WTC11 (cell line): Measurements from ENCODE around the gene SPRED2. TPM values are rescaled to one million over a fixed set of nuclear protein-coding genes. Genes with fewer than 3 reads are reported as not detected.

Source experiments
- ATAC-seq: fragments of 200-7000 bp; cut with Tn5 transposase; 2 replicates; pipeline ENCODE4 v1.10.0; 2021; ENCODE audit warnings: mild to moderate bottlenecking, moderate library complexity
- CTCF ChIA-PET: fragments of 300-600 bp; sonication (Branson Sonifier 250); formaldehyde crosslinking; loops from one replicate; lab custom pipeline; 2021; ENCODE audit warnings: antibody characterized with exemption; lab: Charles Lee
- POLR2A ChIA-PET: fragments of 350-600 bp; sonication (Branson Sonifier 250); formaldehyde crosslinking; loops from one replicate; lab custom pipeline; 2021; ENCODE audit warnings: antibody characterized with exemption; lab: Charles Lee
- DNase-seq: peaks from one replicate; pipeline ENCODE4 v3.0.0; 2021; ENCODE audit warnings: low spot score
- H3K27ac Mint-ChIP-seq: 2 replicates; pipeline ENCODE4 v1.8.0; 2021; ENCODE audit warnings: mixed read lengths
- H3K27me3 Mint-ChIP-seq: 2 replicates; pipeline ENCODE4 v1.8.0; 2021; ENCODE audit warnings: low read depth, mild to moderate bottlenecking, moderate library complexity, mixed read lengths
- H3K36me3 Mint-ChIP-seq: 2 replicates; pipeline ENCODE4 v1.8.0; 2021; ENCODE audit warnings: mixed read lengths
- H3K4me1 Mint-ChIP-seq: 2 replicates; pipeline ENCODE4 v1.8.0; 2022; ENCODE audit warnings: mixed read lengths
- H3K4me3 Mint-ChIP-seq: 2 replicates; pipeline ENCODE4 v1.8.0; 2021; ENCODE audit warnings: mild to moderate bottlenecking, moderate library complexity, mixed read lengths
- H3K9me3 Mint-ChIP-seq: 2 replicates; pipeline ENCODE4 v1.8.0; 2021; ENCODE audit warnings: mixed read lengths
- ATF1 ChIP-seq: sonication (generic); formaldehyde crosslinking; IDR thresholded peaks from 2 replicates; pipeline ENCODE4 v1.8.1; 2023; ENCODE audit warnings: mild to moderate bottlenecking, moderate library complexity, missing genetic modification reagents
- CREM ChIP-seq: sonication (generic); formaldehyde crosslinking; IDR thresholded peaks from 2 replicates; pipeline ENCODE4 v1.8.1; 2022; ENCODE audit warnings: mild to moderate bottlenecking, missing genetic modification reagents, moderate library complexity
- ETV6 ChIP-seq: sonication (generic); formaldehyde crosslinking; IDR thresholded peaks from 2 replicates; pipeline ENCODE4 v1.8.1; 2022; ENCODE audit warnings: mild to moderate bottlenecking, missing genetic modification reagents
- FOXP1 ChIP-seq: sonication (generic); formaldehyde crosslinking; IDR thresholded peaks from 2 replicates; pipeline ENCODE4 v1.8.0; 2022; ENCODE audit warnings: missing genetic modification reagents, mild to moderate bottlenecking, moderate library complexity, borderline replicate concordance
- GABPB1 ChIP-seq: sonication (generic); formaldehyde crosslinking; IDR thresholded peaks from 2 replicates; pipeline ENCODE4 v1.8.1; 2023; ENCODE audit warnings: mild to moderate bottlenecking, missing genetic modification reagents
- IRF2 ChIP-seq: sonication (generic); formaldehyde crosslinking; IDR thresholded peaks from 2 replicates; pipeline ENCODE4 v1.8.0; 2022; ENCODE audit warnings: low read depth, missing genetic modification reagents, borderline replicate concordance
- KAT7 ChIP-seq: sonication (generic); formaldehyde crosslinking; IDR thresholded peaks from 2 replicates; pipeline ENCODE4 v1.8.1; 2023; ENCODE audit warnings: missing genetic modification reagents, mild to moderate bottlenecking, borderline replicate concordance
- MXD4 ChIP-seq: fragments of 250-450 bp; sonication (Bioruptor Pico); IDR thresholded peaks from 2 replicates; pipeline ENCODE4 v1.8.0; 2021; ENCODE audit warnings: mild to moderate bottlenecking, moderate library complexity, borderline replicate concordance
- NFATC4 ChIP-seq: fragments of 250-450 bp; sonication (Bioruptor Pico); IDR thresholded peaks from 2 replicates; pipeline ENCODE4 v1.9.0; 2021; ENCODE audit warnings: mild to moderate bottlenecking
- SP1 ChIP-seq: sonication (generic); formaldehyde crosslinking; conservative IDR thresholded peaks from 2 replicates; pipeline ENCODE4 v1.8.1; 2022; ENCODE audit warnings: missing genetic modification reagents
- TEAD1 ChIP-seq: sonication (generic); formaldehyde crosslinking; IDR thresholded peaks from 2 replicates; pipeline ENCODE4 v1.8.0; 2022; ENCODE audit warnings: mild to moderate bottlenecking, missing genetic modification reagents
- TEAD4 ChIP-seq: sonication (generic); formaldehyde crosslinking; IDR thresholded peaks from 2 replicates; pipeline ENCODE4 v1.8.0; 2022; ENCODE audit warnings: mild to moderate bottlenecking, missing genetic modification reagents
- ZNF219 ChIP-seq: sonication (generic); formaldehyde crosslinking; IDR thresholded peaks from 2 replicates; pipeline ENCODE4 v1.8.0; 2023; ENCODE audit warnings: missing genetic modification reagents, mild to moderate bottlenecking, borderline replicate concordance
- total RNA-seq: library from RNA; stranded (reverse); gene quantifications from 3 replicates; pipeline ENCODE4 v1.2.3, GENCODE V29; 2021
- TF ChIP-seq, protein P1 (sequence below): fragments of 200-600 bp; IDR thresholded peaks from 2 replicates; pipeline ENCODE4 v1.8.0; 2022; ENCODE audit warnings: antibody characterized with exemption
- TF ChIP-seq, protein P2 (sequence below): sonication (generic); formaldehyde crosslinking; IDR thresholded peaks from 2 replicates; pipeline ENCODE4 v1.8.0; 2022; ENCODE audit warnings: missing genetic modification reagents
- TF ChIP-seq, protein P3 (sequence below): sonication (generic); formaldehyde crosslinking; IDR thresholded peaks from 2 replicates; pipeline ENCODE4 v1.8.0; 2023; ENCODE audit warnings: missing genetic modification reagents
- TF ChIP-seq, protein P4 (sequence below): sonication (generic); formaldehyde crosslinking; IDR thresholded peaks from 2 replicates; pipeline ENCODE4 v1.8.0; 2022; ENCODE audit warnings: mild to moderate bottlenecking, missing genetic modification reagents
- TF ChIP-seq, protein P5 (sequence below): sonication (generic); formaldehyde crosslinking; IDR thresholded peaks from 2 replicates; pipeline ENCODE4 v1.8.1; 2022; ENCODE audit warnings: low read depth, missing genetic modification reagents, borderline replicate concordance
- TF ChIP-seq, protein P6 (sequence below): sonication (generic); formaldehyde crosslinking; IDR thresholded peaks from 2 replicates; pipeline ENCODE4 v1.8.1; 2022; ENCODE audit warnings: mild to moderate bottlenecking, moderate library complexity, missing genetic modification reagents

The SPRED2 gene
- total RNA-seq, 1 experiment from 2014 or later: 34.1 TPM

DNA sequence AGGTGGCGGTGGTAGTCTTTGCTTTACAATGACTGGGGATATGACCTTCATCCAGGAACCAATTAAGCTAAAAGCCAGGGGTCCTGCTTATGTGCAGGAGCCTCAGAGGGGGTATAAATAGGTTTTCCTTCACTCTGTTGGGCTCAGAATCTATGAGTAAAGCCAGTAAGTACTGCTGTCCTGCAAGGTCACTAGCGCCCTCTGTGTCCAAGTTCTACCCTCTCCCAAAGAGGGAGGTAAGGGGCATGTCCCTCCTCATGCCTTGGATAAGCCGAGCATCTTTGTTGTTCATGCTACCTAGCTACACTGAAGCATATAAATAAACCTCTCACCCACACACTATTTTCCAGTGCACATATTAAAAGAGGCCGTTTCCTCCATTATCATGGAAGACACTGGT, 79.4 kb downstream of the SPRED2 start:
- Mint-ChIP-seq H3K4me3 (no peak overlapping the region), H3K27ac (no peak overlapping the region), H3K27me3 (peaks cover 2% of the 10 kb centered on the region; the same call in 1 of the 2 replicates), H3K9me3 (peaks cover 2% of the 10 kb centered on the region; the same call in 1 of the 2 replicates), H3K4me1 (peaks cover 51% of the 10 kb centered on the region), H3K36me3 (no peaks in the 10 kb centered on the region)
- ATAC-seq (peak; percentile 66), DNase-seq (peak; percentile 47)
- POLR2A ChIA-PET: no interaction called here
- CTCF ChIA-PET: interaction anchor here (1.0 to 1.7 kb wide), 6 partner anchors 15 to 83 kb away, joined by 3 to 6 read pairs (median 4); no protein-coding TSS in a partner anchor
- TF ChIP-seq, protein P1, sequence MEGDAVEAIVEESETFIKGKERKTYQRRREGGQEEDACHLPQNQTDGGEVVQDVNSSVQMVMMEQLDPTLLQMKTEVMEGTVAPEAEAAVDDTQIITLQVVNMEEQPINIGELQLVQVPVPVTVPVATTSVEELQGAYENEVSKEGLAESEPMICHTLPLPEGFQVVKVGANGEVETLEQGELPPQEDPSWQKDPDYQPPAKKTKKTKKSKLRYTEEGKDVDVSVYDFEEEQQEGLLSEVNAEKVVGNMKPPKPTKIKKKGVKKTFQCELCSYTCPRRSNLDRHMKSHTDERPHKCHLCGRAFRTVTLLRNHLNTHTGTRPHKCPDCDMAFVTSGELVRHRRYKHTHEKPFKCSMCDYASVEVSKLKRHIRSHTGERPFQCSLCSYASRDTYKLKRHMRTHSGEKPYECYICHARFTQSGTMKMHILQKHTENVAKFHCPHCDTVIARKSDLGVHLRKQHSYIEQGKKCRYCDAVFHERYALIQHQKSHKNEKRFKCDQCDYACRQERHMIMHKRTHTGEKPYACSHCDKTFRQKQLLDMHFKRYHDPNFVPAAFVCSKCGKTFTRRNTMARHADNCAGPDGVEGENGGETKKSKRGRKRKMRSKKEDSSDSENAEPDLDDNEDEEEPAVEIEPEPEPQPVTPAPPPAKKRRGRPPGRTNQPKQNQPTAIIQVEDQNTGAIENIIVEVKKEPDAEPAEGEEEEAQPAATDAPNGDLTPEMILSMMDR: 0 out of 2 replicates have a peak, but pooled peaks have one; percentile 14
- TF ChIP-seq GABPB1 (CRISPR knock-in tag): no peak

DNA sequence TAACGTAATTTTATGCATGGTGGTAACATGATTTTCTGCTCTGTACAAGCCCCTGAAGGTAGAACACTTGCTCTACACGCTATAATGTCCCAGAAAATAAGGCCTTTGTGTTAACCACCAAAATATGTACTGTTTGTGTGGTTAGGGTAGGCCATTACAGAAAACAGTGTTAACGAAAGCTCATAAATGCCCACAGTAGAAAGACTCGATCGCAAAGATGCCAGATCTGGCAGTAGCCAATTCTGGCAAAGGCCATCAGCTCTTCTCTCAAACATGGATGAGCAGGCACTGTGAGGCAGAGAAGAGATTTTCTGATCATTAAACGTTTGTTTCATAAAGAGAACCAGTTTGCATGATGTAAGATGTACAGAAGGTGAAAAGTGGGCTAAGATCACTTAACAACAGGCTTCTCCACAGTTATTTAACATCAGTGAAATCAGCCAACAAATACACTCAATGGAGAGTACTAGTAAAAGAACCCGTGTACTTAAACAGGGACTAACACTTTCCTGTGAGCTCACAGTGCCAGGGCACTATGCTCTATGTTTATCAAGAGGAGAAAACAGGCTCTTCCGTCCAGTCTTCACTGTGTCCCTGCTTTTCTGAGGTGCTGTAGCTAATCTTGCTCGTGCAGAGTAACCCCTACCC, 80.3 kb downstream of the SPRED2 start:
- DNase-seq: no peak
- CTCF ChIA-PET: interaction anchor here (0.6 to 1.7 kb wide), 6 partner anchors 16 to 87 kb away, joined by 3 to 6 read pairs (median 4); no protein-coding TSS in a partner anchor
- no peak for TF ChIP-seq TEAD1 (CRISPR knock-in tag)
- no peak for TF ChIP-seq FOXP1 (CRISPR knock-in tag)
- TF ChIP-seq, protein P2, sequence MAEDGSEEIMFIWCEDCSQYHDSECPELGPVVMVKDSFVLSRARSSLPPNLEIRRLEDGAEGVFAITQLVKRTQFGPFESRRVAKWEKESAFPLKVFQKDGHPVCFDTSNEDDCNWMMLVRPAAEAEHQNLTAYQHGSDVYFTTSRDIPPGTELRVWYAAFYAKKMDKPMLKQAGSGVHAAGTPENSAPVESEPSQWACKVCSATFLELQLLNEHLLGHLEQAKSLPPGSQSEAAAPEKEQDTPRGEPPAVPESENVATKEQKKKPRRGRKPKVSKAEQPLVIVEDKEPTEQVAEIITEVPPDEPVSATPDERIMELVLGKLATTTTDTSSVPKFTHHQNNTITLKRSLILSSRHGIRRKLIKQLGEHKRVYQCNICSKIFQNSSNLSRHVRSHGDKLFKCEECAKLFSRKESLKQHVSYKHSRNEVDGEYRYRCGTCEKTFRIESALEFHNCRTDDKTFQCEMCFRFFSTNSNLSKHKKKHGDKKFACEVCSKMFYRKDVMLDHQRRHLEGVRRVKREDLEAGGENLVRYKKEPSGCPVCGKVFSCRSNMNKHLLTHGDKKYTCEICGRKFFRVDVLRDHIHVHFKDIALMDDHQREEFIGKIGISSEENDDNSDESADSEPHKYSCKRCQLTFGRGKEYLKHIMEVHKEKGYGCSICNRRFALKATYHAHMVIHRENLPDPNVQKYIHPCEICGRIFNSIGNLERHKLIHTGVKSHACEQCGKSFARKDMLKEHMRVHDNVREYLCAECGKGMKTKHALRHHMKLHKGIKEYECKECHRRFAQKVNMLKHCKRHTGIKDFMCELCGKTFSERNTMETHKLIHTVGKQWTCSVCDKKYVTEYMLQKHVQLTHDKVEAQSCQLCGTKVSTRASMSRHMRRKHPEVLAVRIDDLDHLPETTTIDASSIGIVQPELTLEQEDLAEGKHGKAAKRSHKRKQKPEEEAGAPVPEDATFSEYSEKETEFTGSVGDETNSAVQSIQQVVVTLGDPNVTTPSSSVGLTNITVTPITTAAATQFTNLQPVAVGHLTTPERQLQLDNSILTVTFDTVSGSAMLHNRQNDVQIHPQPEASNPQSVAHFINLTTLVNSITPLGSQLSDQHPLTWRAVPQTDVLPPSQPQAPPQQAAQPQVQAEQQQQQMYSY (CRISPR knock-in tag): no peak
- no peak for TF ChIP-seq CREM
- TF ChIP-seq, protein P3, sequence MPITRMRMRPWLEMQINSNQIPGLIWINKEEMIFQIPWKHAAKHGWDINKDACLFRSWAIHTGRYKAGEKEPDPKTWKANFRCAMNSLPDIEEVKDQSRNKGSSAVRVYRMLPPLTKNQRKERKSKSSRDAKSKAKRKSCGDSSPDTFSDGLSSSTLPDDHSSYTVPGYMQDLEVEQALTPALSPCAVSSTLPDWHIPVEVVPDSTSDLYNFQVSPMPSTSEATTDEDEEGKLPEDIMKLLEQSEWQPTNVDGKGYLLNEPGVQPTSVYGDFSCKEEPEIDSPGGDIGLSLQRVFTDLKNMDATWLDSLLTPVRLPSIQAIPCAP: no peak
- no peak for TF ChIP-seq TEAD4 (CRISPR knock-in tag)
- TF ChIP-seq SP1 (CRISPR knock-in tag): no peak
- TF ChIP-seq ZNF219: no peak
- TF ChIP-seq ETV6: no peak
- no peak for TF ChIP-seq KAT7 (CRISPR knock-in tag)
- TF ChIP-seq MXD4 (CRISPR knock-in tag): no peak
- no peak for TF ChIP-seq ATF1 (CRISPR knock-in tag)
- TF ChIP-seq NFATC4: no peak
- TF ChIP-seq, all 79 proteins: peak for 0
- H3K27me3 Mint-ChIP-seq: no peaks in the 10 kb centered on the region
- no peak overlapping the region for H3K4me3 Mint-ChIP-seq
- H3K36me3 Mint-ChIP-seq: no peaks in the 10 kb centered on the region
- H3K4me1 Mint-ChIP-seq: peaks cover 41% of the 10 kb centered on the region
- POLR2A ChIA-PET: no interaction called here
- no peak for ATAC-seq
- peaks cover 6% of the 10 kb centered on the region; the same call in 1 of the 2 replicates for H3K9me3 Mint-ChIP-seq
- peak overlapping the region; percentile 42; the same call in 1 of the 2 replicates for H3K27ac Mint-ChIP-seq

DNA sequence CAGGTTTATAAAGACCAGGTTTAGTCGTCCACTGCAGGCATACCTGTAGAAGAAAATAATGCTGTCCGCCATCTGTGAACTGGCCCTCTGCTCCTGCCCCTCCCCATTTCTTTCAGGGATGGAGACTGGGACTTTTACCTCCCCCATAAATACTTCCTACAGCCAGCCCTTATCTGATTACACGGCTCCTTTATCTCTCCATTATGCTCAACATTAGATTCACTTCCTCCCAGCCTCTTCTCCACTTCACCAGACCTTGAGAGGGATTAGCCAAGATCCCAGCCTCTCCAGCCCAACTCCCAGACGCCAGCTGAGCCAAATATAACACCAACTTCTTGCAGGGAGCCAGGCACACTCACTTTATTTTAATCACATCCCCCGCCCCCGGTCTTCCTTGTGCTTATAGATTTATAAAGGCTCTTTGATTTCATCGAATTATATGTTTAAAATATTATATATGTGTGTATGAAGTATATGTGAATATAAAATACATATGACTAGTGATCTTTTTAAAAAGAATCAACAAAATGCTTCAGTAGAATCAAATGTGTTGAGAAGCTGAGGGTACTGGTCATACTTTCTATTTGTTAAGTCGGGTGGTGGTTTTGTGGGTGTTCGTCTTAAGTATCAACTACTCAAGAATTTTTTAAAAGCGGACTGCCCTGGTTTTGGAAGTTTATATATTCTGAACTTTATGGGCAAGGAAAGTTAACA, 81.0 kb downstream of the SPRED2 start:
- POLR2A ChIA-PET: no interaction called here
- ATAC-seq (no peak), DNase-seq (no peak)
- H3K36me3 Mint-ChIP-seq: no peaks in the 10 kb centered on the region
- no peaks in the 10 kb centered on the region for H3K27me3 Mint-ChIP-seq
- no peak overlapping the region for H3K4me3 Mint-ChIP-seq
- H3K4me1 Mint-ChIP-seq: peaks cover 36% of the 10 kb centered on the region
- H3K27ac Mint-ChIP-seq: no peak overlapping the region; the same call in 1 of the 2 replicates
- CTCF ChIA-PET: interaction anchor here (0.6 to 1.9 kb wide), 9 partner anchors 8 to 202 kb away, joined by 3 to 8 read pairs (median 3); no protein-coding TSS in a partner anchor
- H3K9me3 Mint-ChIP-seq: peaks cover 6% of the 10 kb centered on the region; the same call in 1 of the 2 replicates
- TF ChIP-seq, protein P4, sequence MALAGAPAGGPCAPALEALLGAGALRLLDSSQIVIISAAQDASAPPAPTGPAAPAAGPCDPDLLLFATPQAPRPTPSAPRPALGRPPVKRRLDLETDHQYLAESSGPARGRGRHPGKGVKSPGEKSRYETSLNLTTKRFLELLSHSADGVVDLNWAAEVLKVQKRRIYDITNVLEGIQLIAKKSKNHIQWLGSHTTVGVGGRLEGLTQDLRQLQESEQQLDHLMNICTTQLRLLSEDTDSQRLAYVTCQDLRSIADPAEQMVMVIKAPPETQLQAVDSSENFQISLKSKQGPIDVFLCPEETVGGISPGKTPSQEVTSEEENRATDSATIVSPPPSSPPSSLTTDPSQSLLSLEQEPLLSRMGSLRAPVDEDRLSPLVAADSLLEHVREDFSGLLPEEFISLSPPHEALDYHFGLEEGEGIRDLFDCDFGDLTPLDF: no peak
- TF ChIP-seq IRF2 (CRISPR knock-in tag) (no peak), GABPB1 (CRISPR knock-in tag) (no peak)
- TF ChIP-seq, protein P5, sequence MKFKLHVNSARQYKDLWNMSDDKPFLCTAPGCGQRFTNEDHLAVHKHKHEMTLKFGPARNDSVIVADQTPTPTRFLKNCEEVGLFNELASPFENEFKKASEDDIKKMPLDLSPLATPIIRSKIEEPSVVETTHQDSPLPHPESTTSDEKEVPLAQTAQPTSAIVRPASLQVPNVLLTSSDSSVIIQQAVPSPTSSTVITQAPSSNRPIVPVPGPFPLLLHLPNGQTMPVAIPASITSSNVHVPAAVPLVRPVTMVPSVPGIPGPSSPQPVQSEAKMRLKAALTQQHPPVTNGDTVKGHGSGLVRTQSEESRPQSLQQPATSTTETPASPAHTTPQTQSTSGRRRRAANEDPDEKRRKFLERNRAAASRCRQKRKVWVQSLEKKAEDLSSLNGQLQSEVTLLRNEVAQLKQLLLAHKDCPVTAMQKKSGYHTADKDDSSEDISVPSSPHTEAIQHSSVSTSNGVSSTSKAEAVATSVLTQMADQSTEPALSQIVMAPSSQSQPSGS (CRISPR knock-in tag): no peak
- TF ChIP-seq, protein P6, sequence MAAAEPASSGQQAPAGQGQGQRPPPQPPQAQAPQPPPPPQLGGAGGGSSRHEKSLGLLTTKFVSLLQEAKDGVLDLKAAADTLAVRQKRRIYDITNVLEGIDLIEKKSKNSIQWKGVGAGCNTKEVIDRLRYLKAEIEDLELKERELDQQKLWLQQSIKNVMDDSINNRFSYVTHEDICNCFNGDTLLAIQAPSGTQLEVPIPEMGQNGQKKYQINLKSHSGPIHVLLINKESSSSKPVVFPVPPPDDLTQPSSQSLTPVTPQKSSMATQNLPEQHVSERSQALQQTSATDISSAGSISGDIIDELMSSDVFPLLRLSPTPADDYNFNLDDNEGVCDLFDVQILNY (CRISPR knock-in tag): no peak
